ENCODE results near the gene ERN1.

Gene ERN1

DNA sequence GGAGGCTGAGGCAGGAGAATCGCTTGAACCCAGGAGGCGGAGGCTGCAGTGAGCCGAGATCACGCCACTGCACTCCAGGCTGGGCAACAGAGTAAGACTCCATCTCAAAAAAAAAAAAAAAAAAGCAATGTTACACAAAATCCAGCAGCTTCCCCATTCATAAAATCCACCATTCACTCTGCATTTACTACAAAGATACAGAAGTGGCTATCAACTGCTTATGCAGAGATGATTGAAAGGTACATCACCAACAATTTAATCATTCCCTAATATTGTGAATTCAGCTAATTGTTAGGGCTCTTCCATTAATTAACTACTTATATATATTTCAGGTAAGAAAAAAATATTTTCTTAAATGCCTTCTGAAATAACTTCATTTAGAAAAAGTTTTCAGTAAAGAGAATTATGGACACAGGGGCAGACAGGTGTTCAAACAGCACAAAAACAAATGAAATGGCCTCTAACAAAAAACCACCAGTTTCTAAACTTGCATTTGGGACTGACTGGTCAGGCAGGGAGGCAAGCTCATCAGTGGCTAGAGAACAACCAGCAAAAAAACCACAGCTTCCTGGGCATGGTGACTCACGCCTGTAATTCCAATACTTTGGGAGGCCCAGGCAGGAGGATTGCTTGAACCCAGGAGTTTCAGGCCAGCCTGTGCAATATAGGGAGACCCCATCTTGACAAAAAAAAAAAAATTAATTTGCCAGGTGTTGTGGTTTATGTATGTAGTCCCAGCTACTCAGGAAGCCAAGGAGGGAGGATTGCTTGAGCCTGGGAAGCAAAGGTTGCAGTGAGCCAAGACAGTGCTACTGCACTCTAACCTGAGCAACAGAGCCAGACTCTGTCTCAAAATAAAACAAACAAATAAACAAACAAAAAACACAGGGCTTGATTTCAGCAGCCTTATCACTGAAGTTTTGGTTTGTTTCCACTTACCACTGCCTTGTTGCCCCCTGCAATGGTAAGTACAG lies 26.3 kb downstream of the ERN1 start:
- no peak for DNase-seq (ENCODE audit: low read depth)
- TF ChIP-seq, protein P1, sequence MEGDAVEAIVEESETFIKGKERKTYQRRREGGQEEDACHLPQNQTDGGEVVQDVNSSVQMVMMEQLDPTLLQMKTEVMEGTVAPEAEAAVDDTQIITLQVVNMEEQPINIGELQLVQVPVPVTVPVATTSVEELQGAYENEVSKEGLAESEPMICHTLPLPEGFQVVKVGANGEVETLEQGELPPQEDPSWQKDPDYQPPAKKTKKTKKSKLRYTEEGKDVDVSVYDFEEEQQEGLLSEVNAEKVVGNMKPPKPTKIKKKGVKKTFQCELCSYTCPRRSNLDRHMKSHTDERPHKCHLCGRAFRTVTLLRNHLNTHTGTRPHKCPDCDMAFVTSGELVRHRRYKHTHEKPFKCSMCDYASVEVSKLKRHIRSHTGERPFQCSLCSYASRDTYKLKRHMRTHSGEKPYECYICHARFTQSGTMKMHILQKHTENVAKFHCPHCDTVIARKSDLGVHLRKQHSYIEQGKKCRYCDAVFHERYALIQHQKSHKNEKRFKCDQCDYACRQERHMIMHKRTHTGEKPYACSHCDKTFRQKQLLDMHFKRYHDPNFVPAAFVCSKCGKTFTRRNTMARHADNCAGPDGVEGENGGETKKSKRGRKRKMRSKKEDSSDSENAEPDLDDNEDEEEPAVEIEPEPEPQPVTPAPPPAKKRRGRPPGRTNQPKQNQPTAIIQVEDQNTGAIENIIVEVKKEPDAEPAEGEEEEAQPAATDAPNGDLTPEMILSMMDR (IDR thresholded peaks at IDR 0.05; ENCODE audit: control insufficient read depth, insufficient read depth, low read depth, low read length, missing control alignments), result no peak
- H3K4me3 ChIP-seq (ENCODE audit: control insufficient read depth, low read depth, low read length), result no peak overlapping the region

DNA sequence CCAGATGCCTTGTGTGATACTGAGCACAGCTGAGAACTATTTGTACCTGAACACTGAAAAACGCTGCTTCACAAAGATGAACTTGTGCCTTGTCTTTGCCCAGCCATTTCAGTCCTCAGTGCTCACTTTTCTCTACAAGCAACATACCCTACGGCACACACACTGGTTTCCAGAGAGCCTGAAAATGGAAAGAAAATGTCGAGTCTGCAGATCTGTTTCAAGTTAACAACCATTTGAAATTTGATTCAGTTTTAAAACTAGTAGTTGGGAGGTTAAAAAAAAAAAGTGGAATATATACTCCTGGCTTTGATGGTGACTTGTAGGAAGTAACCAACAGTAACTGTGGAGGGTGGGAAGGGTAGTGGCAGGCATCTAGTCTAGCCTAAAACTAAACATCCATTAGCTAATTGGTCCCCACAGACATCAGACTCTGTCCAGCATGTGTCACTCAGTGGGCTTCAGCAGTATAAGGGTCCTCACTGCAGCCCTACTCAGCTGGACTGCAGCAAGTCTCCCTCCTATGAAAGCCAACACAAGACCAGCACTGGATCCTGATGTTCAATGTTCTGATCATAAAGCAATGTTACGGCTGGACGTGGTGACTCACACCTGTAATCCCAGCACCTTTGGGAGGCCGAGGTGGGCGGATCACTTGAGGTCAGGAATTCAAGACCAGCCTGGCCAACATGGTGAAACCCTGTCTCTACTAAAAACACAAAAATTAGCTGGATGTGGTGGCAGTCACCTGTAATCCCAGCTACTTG lies 27.1 kb downstream of the ERN1 start:
- TF ChIP-seq, protein P1 (IDR thresholded peaks at IDR 0.05; ENCODE audit: control insufficient read depth, insufficient read depth, low read depth, low read length, missing control alignments), result no peak
- no peak overlapping the region for H3K4me3 ChIP-seq (ENCODE audit: control insufficient read depth, low read depth, low read length)
- DNase-seq (ENCODE audit: low read depth), result no peak

- DNase-seq (ENCODE audit: low read depth), result no peak
- H3K4me3 ChIP-seq (ENCODE audit: control insufficient read depth, low read depth, low read length), result no peak overlapping the region
- TF ChIP-seq, protein P1 (IDR thresholded peaks at IDR 0.05; ENCODE audit: control insufficient read depth, insufficient read depth, low read depth, low read length, missing control alignments), result no peak
Measured at GRCh38 chr17:64099543-64099942, 30.4 kb downstream of the ERN1 start.

DNA sequence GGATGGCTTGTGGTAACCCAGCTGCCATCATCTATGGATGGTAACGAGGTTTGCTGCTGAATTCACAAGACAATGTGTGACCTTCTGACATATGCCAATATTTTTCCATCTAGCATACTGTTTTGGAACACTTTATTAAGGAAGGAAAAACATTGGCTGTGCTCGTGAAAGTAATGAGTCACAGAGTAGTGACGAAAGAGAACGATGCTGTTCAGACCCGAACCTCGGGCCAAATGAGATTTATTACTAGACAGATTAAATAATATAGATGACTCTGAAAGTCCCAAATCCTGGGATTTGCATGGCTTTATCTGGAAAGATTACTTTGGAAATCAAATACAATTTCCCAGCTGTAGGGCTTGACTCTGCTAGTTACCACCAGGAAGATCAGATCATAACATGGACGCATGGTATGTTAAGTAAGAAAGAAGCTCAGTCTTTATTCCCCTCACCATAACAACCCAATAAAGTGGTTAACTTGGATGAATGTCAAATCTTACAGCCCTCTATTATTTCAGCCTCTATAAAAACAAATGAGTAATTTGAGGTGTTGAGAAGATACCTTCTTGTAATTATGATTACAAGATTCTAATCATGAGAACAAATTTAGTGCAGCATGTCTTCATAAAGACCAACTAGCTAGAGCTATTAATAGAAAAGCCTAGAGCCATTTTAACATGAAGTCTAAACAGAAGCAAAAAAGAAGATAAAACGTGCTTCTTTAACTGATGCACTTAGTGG lies 32.6 kb downstream of the ERN1 start:
- no peak overlapping the region for H3K4me3 ChIP-seq (ENCODE audit: control insufficient read depth, low read depth, low read length)
- no peak for DNase-seq (ENCODE audit: low read depth)
- TF ChIP-seq, protein P1 (IDR thresholded peaks at IDR 0.05; ENCODE audit: control insufficient read depth, insufficient read depth, low read depth, low read length, missing control alignments), result no peak

GRCh38 chr17:64096037-64096436 lies 33.9 kb downstream of the ERN1 start:
- no peak overlapping the region for H3K4me3 ChIP-seq (ENCODE audit: control insufficient read depth, low read depth, low read length)
- no peak for DNase-seq (ENCODE audit: low read depth)
- TF ChIP-seq, protein P1 (IDR thresholded peaks at IDR 0.05; ENCODE audit: control insufficient read depth, insufficient read depth, low read depth, low read length, missing control alignments), result no peak
